Measurements from ENCODE around the gene CAMTA1. TPM values are rescaled to one million over a fixed set of nuclear protein-coding genes. Genes with fewer than 3 reads are reported as not detected.

Gene CAMTA1
- total and polyA plus RNA-seq, 4 donors = 48.1 to 140 (median 52.3) TPM

GRCh38 chr1:7491109-7491817 is 706.0 kb downstream of the CAMTA1 start:
- ATAC-seq (ENCODE audit: insufficient read depth, low FRiP score) = peak; percentile 10
- 34 to 59% methylated on average over 17 of the region's 17 CpGs for WGBS, 2 donors

GRCh38 chr1:7491818-7492173 is 706.5 kb downstream of the CAMTA1 start:
- peaks cover 0 to 2% (median 0%) of the 10 kb centered on the region in 3 donors for H3K27me3 ChIP-seq (ENCODE audit: control insufficient read depth in 3 of 3, insufficient read depth in 3 of 3, low read length in 2 of 3)
- WGBS, 2 donors = 33 to 50% methylated on average over 7 of the region's 7 CpGs
- no peak for TF ChIP-seq CTCF (IDR thresholded peaks at IDR 0.05; ENCODE audit: control extremely low read depth, extremely low read depth)
- ATAC-seq (ENCODE audit: insufficient read depth, low FRiP score) (no peak), DNase-seq (no peak)
- H3K9me3 ChIP-seq (ENCODE audit: control insufficient read depth in 4 of 4, insufficient read depth in 3 of 4, low read length in 3 of 4) = no peaks in the 10 kb centered on the region
- H3K27ac ChIP-seq (ENCODE audit: low read depth in 1 of 2, low read length in 1 of 2) = peak overlapping the region in 1 of 2 donors; percentile 52
- H3K36me3 ChIP-seq (ENCODE audit: control insufficient read depth in 4 of 4, insufficient read depth in 4 of 4, low read length in 4 of 4) = no peaks in the 10 kb centered on the region
- H3K4me3 ChIP-seq = no peak overlapping the region
- peak overlapping the region in 1 of 2 donors; percentile 15 for H3K9ac ChIP-seq (ENCODE audit: insufficient read depth in 1 of 2, low read length in 2 of 2)
- peaks cover 0 to 55% (median 31%) of the 10 kb centered on the region in 5 donors for H3K4me1 ChIP-seq (ENCODE audit: control insufficient read depth in 5 of 5, insufficient read depth in 5 of 5, low read length in 5 of 5)

More at GRCh38 chr1:7491109-7491817, 706.0 kb downstream of the CAMTA1 start:
- Histone ChIP-seq H3K36me3 (ENCODE audit: control insufficient read depth in 4 of 4, insufficient read depth in 4 of 4, low read length in 4 of 4) (no peaks in the 10 kb centered on the region), H3K9me3 (ENCODE audit: control insufficient read depth in 4 of 4, insufficient read depth in 3 of 4, low read length in 3 of 4) (no peaks in the 10 kb centered on the region), H3K4me3 (no peak overlapping the region), H3K27me3 (ENCODE audit: control insufficient read depth in 3 of 3, insufficient read depth in 3 of 3, low read length in 2 of 3) (peaks cover 0 to 2% (median 0%) of the 10 kb centered on the region in 3 donors), H3K9ac (ENCODE audit: insufficient read depth in 1 of 2, low read length in 2 of 2) (peak overlapping the region; percentile 42 to 60), H3K4me1 (ENCODE audit: control insufficient read depth in 5 of 5, insufficient read depth in 5 of 5, low read length in 5 of 5) (peaks cover 0 to 50% (median 31%) of the 10 kb centered on the region in 5 donors), H3K27ac (ENCODE audit: low read depth in 1 of 2, low read length in 1 of 2) (peak overlapping the region in 1 of 2 donors; percentile 60)
- peak; percentile 90 to 98 (median 97) for DNase-seq
- no peak for TF ChIP-seq CTCF (IDR thresholded peaks at IDR 0.05; ENCODE audit: control extremely low read depth, extremely low read depth)

- peaks cover 0 to 2% (median 0%) of the 10 kb centered on the region in 3 donors for H3K27me3 ChIP-seq (ENCODE audit: control insufficient read depth in 3 of 3, insufficient read depth in 3 of 3, low read length in 2 of 3)
- ATAC-seq (ENCODE audit: insufficient read depth, low FRiP score) (no peak), DNase-seq (no peak)
- H3K4me1 ChIP-seq (ENCODE audit: control insufficient read depth in 5 of 5, insufficient read depth in 5 of 5, low read length in 5 of 5) = peaks cover 0 to 56% (median 29%) of the 10 kb centered on the region in 5 donors
- WGBS, 2 donors = 90 to 95% methylated on average over 17 of the region's 17 CpGs
- H3K9me3 ChIP-seq (ENCODE audit: control insufficient read depth in 4 of 4, insufficient read depth in 3 of 4, low read length in 3 of 4) = peaks cover 0 to 1% (median 0%) of the 10 kb centered on the region in 4 donors
- no peak overlapping the region for H3K4me3 ChIP-seq
- H3K36me3 ChIP-seq (ENCODE audit: control insufficient read depth in 4 of 4, insufficient read depth in 4 of 4, low read length in 4 of 4) = no peaks in the 10 kb centered on the region
- peak overlapping the region in 1 of 2 donors; percentile 3 for H3K9ac ChIP-seq (ENCODE audit: insufficient read depth in 1 of 2, low read length in 2 of 2)
- TF ChIP-seq CTCF (IDR thresholded peaks at IDR 0.05; ENCODE audit: control extremely low read depth, extremely low read depth) = no peak
- H3K27ac ChIP-seq (ENCODE audit: low read depth in 1 of 2, low read length in 1 of 2) = no peak overlapping the region
Measured at GRCh38 chr1:7493711-7494454, 708.6 kb downstream of the CAMTA1 start.

Measured in lung (tissue), 12 donors.